Measurements from ENCODE around the gene HOXA11.

The HOXA11 gene

DNA sequence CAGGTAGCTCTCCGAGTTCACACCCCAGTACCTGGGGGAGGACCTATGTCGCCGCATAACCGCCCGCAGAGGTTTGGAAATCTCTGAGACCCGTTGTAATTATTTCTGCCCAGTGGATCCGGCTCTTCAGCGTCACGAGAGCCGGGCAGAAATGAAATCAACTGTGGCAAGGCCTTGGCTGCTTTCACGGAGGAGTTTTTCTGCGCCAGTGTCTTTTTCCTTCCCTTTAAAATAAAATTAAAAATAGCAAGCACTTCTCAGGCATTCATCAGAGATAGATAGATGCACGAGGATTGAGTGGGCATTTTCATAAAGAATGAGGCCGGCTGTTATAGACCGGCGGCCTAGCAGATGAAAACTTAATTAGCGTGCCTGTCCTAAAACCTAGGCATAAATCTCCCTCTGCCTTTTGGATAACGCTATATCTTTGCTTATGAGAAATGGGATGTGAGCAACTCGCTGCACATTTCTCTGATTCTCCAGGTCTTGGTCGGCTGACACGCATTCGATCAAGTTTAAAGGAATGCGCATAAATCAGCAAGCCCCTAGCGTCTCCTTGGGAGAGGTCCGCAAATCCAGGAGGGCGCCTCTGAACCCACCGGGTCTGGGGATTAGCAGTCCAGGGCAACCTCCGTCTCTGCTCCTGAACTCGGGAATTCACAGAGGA, 8.4 kb upstream of the HOXA11 start:
- peaks cover 12% of the 10 kb centered on the region for H3K4me1 ChIP-seq (ENCODE audit: insufficient read depth, low read length, severe bottlenecking)
- no peaks in the 10 kb centered on the region for H4K20me1 ChIP-seq (ENCODE audit: insufficient read depth, low read length)
- no peak overlapping the region for H3K27ac ChIP-seq (ENCODE audit: low read depth, low read length, poor library complexity, severe bottlenecking)
- H3K4me3 ChIP-seq (ENCODE audit: low read depth, low read length, poor library complexity, severe bottlenecking), result peak overlapping the region; percentile 42
- no peaks in the 10 kb centered on the region for H3K79me2 ChIP-seq (ENCODE audit: insufficient read depth, low read length)
- H2AFZ ChIP-seq (ENCODE audit: low read length), result no peak overlapping the region
- no peaks in the 10 kb centered on the region for H3K9me2 ChIP-seq (ENCODE audit: low read depth, low read length)
- no peaks in the 10 kb centered on the region for H3K36me3 ChIP-seq (ENCODE audit: insufficient read depth, low read length)
- H3K27me3 ChIP-seq (ENCODE audit: insufficient read depth, low read length), result peaks cover under 1% of the 10 kb centered on the region
- peak overlapping the region; percentile 47 for H3K4me2 ChIP-seq (ENCODE audit: low read length)
- no peak for TF ChIP-seq EZH2 (IDR thresholded peaks at IDR 0.05; ENCODE audit: borderline replicate concordance, low read length)
- TF ChIP-seq, protein P1, sequence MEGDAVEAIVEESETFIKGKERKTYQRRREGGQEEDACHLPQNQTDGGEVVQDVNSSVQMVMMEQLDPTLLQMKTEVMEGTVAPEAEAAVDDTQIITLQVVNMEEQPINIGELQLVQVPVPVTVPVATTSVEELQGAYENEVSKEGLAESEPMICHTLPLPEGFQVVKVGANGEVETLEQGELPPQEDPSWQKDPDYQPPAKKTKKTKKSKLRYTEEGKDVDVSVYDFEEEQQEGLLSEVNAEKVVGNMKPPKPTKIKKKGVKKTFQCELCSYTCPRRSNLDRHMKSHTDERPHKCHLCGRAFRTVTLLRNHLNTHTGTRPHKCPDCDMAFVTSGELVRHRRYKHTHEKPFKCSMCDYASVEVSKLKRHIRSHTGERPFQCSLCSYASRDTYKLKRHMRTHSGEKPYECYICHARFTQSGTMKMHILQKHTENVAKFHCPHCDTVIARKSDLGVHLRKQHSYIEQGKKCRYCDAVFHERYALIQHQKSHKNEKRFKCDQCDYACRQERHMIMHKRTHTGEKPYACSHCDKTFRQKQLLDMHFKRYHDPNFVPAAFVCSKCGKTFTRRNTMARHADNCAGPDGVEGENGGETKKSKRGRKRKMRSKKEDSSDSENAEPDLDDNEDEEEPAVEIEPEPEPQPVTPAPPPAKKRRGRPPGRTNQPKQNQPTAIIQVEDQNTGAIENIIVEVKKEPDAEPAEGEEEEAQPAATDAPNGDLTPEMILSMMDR (IDR thresholded peaks at IDR 0.05; ENCODE audit: low read length), result no peak
- H3K9ac ChIP-seq (ENCODE audit: low read length), result no peak overlapping the region
- no peaks in the 10 kb centered on the region for H3F3A ChIP-seq (ENCODE audit: insufficient read depth, low read length)
- H3K9me3 ChIP-seq (ENCODE audit: low read length), result no peaks in the 10 kb centered on the region

DNA sequence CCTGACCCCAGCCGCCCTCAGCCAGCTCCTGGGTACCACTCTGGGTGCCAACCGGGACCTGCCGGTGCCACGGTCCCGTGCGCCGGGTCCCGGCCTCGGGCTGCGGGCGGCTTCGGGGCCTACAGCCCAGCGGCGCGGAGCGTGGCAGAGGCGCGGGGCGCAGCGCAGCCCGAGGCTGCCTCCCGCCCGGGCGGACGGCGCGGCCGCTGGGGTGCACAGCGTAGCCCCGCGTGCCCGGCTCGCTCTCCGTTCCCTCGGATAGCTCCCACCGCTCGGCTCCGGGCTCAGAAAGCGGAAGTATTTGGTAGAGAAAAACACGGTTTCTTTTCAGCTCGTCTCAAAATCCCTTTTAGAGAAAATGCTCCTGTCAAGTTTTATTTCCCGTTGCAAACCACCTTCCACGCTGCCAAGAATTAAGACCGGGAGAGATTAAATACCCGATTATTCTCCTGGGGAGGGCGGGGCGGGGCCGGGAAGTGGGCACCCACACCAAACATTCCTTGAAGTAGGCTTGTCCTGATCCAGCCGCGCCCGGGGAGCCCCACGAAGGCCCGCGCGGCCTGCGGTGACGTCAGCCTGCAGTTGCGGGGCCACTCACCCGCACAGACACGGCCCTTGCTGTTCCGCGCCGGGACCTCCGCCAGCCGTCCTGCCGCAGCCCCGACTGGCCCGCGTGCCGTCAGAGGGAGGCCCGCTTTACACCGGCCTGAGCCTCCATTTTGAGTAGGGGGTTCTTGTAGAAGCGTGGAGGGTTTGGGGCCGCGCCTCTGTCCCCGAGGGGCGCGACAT, 7.7 kb upstream of the HOXA11 start:
- Histone ChIP-seq H3K9ac (ENCODE audit: low read length) (no peak overlapping the region), H3K4me2 (ENCODE audit: low read length) (peak overlapping the region; percentile 47), H3K79me2 (ENCODE audit: insufficient read depth, low read length) (no peaks in the 10 kb centered on the region), H3K9me2 (ENCODE audit: low read depth, low read length) (no peaks in the 10 kb centered on the region), H4K20me1 (ENCODE audit: insufficient read depth, low read length) (no peaks in the 10 kb centered on the region), H3K27ac (ENCODE audit: low read depth, low read length, poor library complexity, severe bottlenecking) (no peak overlapping the region), H3K27me3 (ENCODE audit: insufficient read depth, low read length) (peaks cover 4% of the 10 kb centered on the region; the same call in 1 of the 2 replicates), H3K36me3 (ENCODE audit: insufficient read depth, low read length) (no peaks in the 10 kb centered on the region), H3K4me1 (ENCODE audit: insufficient read depth, low read length, severe bottlenecking) (peaks cover 10% of the 10 kb centered on the region), H3F3A (ENCODE audit: insufficient read depth, low read length) (no peaks in the 10 kb centered on the region), H2AFZ (ENCODE audit: low read length) (no peak overlapping the region), H3K4me3 (ENCODE audit: low read depth, low read length, poor library complexity, severe bottlenecking) (peak overlapping the region; percentile 42), H3K9me3 (ENCODE audit: low read length) (no peaks in the 10 kb centered on the region)
- no peak for TF ChIP-seq EZH2 (IDR thresholded peaks at IDR 0.05; ENCODE audit: borderline replicate concordance, low read length)
- TF ChIP-seq, protein P1 (IDR thresholded peaks at IDR 0.05; ENCODE audit: low read length), result no peak

DNA sequence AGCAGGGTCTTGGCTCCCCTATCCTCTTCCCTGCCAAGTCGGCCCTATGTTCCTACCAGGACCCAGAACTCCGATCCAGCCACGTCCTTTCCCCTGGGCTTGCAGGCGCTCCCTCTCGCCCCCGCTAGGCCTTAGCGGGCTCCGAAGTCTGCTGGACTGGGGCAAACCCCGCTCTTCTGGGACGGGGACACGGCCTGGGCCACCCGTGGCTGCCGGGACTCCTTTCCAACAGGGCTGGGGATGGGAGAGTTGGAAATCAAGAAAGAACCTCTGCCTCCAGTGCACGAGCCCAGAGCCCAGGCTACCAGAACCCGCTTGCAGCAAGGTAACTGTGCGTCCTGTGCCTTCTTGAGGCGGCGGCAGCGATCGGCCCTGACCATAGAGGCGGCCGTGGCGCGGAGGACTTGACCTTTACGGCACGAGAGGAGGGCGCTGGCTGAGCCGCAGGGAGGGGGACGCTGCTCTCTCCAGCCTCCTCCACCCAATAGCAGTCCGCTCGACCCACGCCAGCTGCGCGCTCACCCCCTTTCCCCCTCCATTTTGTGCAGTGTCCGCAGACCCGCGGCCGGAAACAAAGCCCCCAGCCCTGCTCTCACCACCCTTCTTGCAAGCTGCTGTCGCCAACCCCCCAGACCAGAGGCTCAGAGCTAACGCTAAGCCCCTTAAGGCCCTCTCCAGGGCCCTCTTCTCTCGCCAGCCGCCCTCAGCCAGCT, 7.0 kb upstream of the HOXA11 start:
- peaks cover 4% of the 10 kb centered on the region; the same call in 1 of the 2 replicates for H3K27me3 ChIP-seq (ENCODE audit: insufficient read depth, low read length)
- H3K27ac ChIP-seq (ENCODE audit: low read depth, low read length, poor library complexity, severe bottlenecking), result no peak overlapping the region
- no peaks in the 10 kb centered on the region for H3K9me3 ChIP-seq (ENCODE audit: low read length)
- no peaks in the 10 kb centered on the region for H3K36me3 ChIP-seq (ENCODE audit: insufficient read depth, low read length)
- no peaks in the 10 kb centered on the region for H4K20me1 ChIP-seq (ENCODE audit: insufficient read depth, low read length)
- H3K4me2 ChIP-seq (ENCODE audit: low read length), result peak overlapping the region; percentile 47
- no peak overlapping the region for H3K4me3 ChIP-seq (ENCODE audit: low read depth, low read length, poor library complexity, severe bottlenecking)
- H3F3A ChIP-seq (ENCODE audit: insufficient read depth, low read length), result no peaks in the 10 kb centered on the region
- H2AFZ ChIP-seq (ENCODE audit: low read length), result no peak overlapping the region
- H3K9ac ChIP-seq (ENCODE audit: low read length), result no peak overlapping the region
- peaks cover 10% of the 10 kb centered on the region for H3K4me1 ChIP-seq (ENCODE audit: insufficient read depth, low read length, severe bottlenecking)
- H3K9me2 ChIP-seq (ENCODE audit: low read depth, low read length), result no peaks in the 10 kb centered on the region
- TF ChIP-seq EZH2 (IDR thresholded peaks at IDR 0.05; ENCODE audit: borderline replicate concordance, low read length), result no peak
- TF ChIP-seq, protein P1 (IDR thresholded peaks at IDR 0.05; ENCODE audit: low read length), result no peak
- no peaks in the 10 kb centered on the region for H3K79me2 ChIP-seq (ENCODE audit: insufficient read depth, low read length)

All from OCI-LY1 (cell line).